ENCODE results near the gene TRAPPC14. TPM values are rescaled to one million over a fixed set of nuclear protein-coding genes. Genes with fewer than 3 reads are reported as not detected.

TRAPPC14 gene
- polyA plus RNA-seq, 1 donor, result 23.8 TPM

DNA sequence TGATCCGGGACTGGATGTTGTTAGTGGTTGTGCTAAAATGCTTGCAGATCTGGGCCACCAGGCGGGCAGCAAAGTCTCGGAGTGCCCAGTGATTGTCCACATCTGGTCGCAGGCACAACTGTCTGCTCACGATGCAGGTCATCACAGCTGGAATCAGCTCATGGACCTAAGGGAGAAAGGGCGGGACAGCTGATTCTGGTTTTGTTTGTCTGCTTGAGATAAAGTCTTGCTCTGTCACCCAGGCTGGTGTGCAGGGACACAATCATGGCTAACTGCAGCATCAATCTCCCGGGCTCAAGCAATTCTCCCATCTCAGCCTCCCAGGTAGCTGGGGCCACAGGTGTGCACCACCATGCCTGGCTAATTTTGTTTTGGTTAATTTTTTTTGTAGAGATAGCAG is 47.4 kb downstream of the TRAPPC14 start:
- peaks cover 70% of the 10 kb centered on the region for H3K36me3 ChIP-seq (ENCODE audit: control insufficient read depth, insufficient read depth, low read length)
- WGBS (ENCODE audit: insufficient coverage, low lambda C conversion rate), result no CpG with 5 or more reads among the region's 7 CpGs

DNA sequence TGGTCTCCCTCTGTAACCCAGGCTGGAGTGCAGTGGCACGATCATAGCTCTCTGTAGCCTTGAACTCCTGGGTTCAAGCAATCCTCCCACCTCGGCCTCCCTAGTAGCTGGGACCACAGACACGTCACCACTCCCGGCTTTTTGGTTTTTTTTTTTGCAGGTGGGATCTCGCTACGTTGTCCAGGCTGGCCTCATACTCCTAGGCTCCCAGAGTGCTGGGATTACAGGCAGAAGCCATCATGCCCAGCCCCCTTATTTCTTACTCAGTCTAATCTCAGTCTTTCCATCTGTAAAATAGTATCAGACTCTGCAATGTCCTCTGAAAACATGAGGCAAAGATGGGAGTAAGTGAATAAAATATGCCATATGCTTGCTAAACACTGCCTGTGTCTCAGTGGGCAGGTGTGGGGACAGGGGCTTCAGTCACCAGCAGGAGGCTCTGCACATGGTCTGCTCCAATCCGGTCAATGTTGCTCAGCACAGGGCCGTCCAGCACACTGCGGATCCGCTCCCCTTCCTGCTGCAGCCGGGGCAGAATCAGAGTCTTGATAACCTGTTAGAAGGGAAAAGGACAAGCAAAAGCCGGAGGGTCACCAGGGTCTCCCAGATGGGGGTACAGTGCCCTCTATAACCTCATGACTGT is 48.9 kb downstream of the TRAPPC14 start:
- DNase-seq, result no peak
- peaks cover 82% of the 10 kb centered on the region for H3K36me3 ChIP-seq (ENCODE audit: control insufficient read depth, insufficient read depth, low read length)
- H3K4me3 ChIP-seq (ENCODE audit: low read length), result no peak overlapping the region
- H3K9me3 ChIP-seq (ENCODE audit: control insufficient read depth, low read depth, low read length), result no peaks in the 10 kb centered on the region
- H3K27me3 ChIP-seq (ENCODE audit: control insufficient read depth, insufficient read depth, low read length), result no peaks in the 10 kb centered on the region
- no peaks in the 10 kb centered on the region for H3K4me1 ChIP-seq (ENCODE audit: control insufficient read depth, insufficient read depth, low read length)
- no peak overlapping the region for H3K27ac ChIP-seq (ENCODE audit: low read length)
- WGBS (ENCODE audit: insufficient coverage, low lambda C conversion rate), result no CpG with 5 or more reads among the region's 12 CpGs

More for the DNA sequence above, 47.4 kb downstream of the TRAPPC14 start:
- DNase-seq, result no peak
- no peaks in the 10 kb centered on the region for H3K9me3 ChIP-seq (ENCODE audit: control insufficient read depth, low read depth, low read length)
- H3K4me1 ChIP-seq (ENCODE audit: control insufficient read depth, insufficient read depth, low read length), result no peaks in the 10 kb centered on the region
- no peak overlapping the region for H3K27ac ChIP-seq (ENCODE audit: low read length)
- no peaks in the 10 kb centered on the region for H3K27me3 ChIP-seq (ENCODE audit: control insufficient read depth, insufficient read depth, low read length)
- H3K4me3 ChIP-seq (ENCODE audit: low read length), result no peak overlapping the region

DNA sequence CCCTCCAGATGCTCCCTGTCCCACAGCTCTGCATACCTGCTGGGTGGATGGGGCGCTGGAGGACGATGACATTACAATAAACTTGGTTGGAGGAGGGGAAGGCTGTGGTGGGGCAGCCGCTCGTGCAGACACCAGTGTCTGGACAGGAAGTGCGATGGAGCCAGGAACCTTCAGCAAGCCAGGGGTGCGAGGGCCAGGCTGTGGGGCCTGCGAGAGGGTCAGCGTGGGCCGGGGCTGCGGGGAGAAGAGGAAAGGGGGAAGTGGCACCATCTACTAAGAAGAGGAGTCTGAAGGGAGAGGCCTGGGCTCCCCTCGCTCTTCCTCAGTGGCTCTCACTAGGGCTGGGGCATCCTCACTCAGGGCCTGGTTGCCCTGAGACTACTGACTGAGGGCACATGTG is 50.6 kb downstream of the TRAPPC14 start:
- Histone ChIP-seq H3K4me1 (ENCODE audit: control insufficient read depth, insufficient read depth, low read length) (no peaks in the 10 kb centered on the region), H3K27me3 (ENCODE audit: control insufficient read depth, insufficient read depth, low read length) (no peaks in the 10 kb centered on the region), H3K36me3 (ENCODE audit: control insufficient read depth, insufficient read depth, low read length) (peaks cover 80% of the 10 kb centered on the region), H3K4me3 (ENCODE audit: low read length) (no peak overlapping the region), H3K9me3 (ENCODE audit: control insufficient read depth, low read depth, low read length) (no peaks in the 10 kb centered on the region), H3K27ac (ENCODE audit: low read length) (no peak overlapping the region)
- 90% methylated on average over 2 of the region's 11 CpGs for WGBS (ENCODE audit: insufficient coverage, low lambda C conversion rate)
- no peak for DNase-seq

DNA sequence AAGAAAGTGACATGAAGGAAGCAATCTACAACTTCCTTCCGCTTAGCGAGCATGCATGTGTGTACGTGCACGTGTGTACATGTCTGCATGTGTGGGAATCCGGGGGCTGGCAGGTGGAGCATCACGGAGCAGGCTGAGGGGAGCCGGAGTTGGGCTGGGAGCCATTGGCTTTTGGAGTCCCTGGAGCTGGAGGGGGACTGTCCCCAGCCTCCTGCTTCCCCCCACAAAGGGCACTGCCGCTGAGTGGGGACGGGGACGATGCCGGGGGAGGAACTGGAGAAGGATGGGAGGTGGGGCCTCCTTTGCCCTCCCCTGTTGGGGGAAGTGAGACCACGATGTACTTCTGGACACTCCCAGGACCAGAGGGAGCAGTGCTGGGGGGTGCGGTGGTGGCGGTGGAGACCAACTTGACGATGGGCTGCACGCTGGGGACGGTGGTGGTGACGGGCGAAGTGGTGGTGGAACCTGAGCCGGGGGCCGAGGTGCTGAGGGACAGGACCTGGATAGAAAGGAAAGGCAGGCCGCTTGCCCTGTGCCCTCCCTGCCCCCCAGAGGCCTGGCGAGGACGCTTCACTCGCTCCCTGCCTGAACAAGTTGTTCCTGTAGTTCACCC is 51.3 kb downstream of the TRAPPC14 start:
- peaks cover 75% of the 10 kb centered on the region for H3K36me3 ChIP-seq (ENCODE audit: control insufficient read depth, insufficient read depth, low read length)
- WGBS (ENCODE audit: insufficient coverage, low lambda C conversion rate), result no CpG with 5 or more reads among the region's 25 CpGs
- H3K4me1 ChIP-seq (ENCODE audit: control insufficient read depth, insufficient read depth, low read length), result no peaks in the 10 kb centered on the region

DNA sequence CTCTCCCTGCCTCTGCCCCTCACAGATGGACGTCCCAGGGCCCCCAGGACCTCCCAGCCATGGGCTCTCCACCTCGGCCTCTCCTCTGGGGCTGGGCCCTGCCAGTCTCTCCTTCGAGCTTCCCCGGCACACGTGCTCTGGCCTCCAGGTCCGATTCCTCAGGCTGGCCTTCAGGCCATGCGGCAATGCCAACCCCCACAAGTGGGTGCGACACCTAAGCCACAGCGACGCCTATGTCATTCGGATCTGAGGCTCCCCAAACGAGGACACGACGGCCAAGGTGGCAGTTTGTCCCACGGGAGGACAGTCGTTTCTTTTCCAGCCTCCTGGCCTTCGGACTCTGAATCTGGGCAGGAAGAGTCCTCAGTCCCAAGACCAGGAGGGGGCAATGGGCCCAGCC is 51.9 kb downstream of the TRAPPC14 start:
- no peak overlapping the region for H3K4me3 ChIP-seq (ENCODE audit: low read length)
- no peak overlapping the region for H3K27ac ChIP-seq (ENCODE audit: low read length)
- no peaks in the 10 kb centered on the region for H3K4me1 ChIP-seq (ENCODE audit: control insufficient read depth, insufficient read depth, low read length)
- WGBS (ENCODE audit: insufficient coverage, low lambda C conversion rate), result no CpG with 5 or more reads among the region's 17 CpGs
- no peaks in the 10 kb centered on the region for H3K9me3 ChIP-seq (ENCODE audit: control insufficient read depth, low read depth, low read length)
- no peak for DNase-seq
- peaks cover 69% of the 10 kb centered on the region for H3K36me3 ChIP-seq (ENCODE audit: control insufficient read depth, insufficient read depth, low read length)
- no peaks in the 10 kb centered on the region for H3K27me3 ChIP-seq (ENCODE audit: control insufficient read depth, insufficient read depth, low read length)

More for the DNA sequence above, 51.3 kb downstream of the TRAPPC14 start:
- no peaks in the 10 kb centered on the region for H3K9me3 ChIP-seq (ENCODE audit: control insufficient read depth, low read depth, low read length)
- no peaks in the 10 kb centered on the region for H3K27me3 ChIP-seq (ENCODE audit: control insufficient read depth, insufficient read depth, low read length)
- H3K4me3 ChIP-seq (ENCODE audit: low read length), result no peak overlapping the region
- H3K27ac ChIP-seq (ENCODE audit: low read length), result no peak overlapping the region
- DNase-seq, result no peak

DNA sequence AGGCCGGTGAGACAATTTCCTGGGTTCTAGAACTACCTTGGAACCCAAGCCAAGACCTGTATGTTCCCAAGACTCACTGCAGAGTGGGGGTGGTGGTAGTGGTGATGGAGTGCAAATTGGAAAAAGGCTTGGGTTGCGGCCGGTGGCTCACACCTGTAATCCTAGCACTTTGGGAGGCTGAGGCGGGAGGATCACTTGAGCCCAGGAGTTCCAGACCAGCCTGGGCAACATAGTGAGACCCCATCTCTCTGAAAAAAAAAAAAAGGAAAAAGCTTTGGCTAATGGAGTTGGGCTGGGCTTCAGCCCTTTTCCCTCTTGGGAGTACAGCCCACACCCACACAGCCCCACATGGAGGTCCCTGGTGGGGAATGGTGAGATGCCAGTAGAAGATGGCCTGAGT is 53.0 kb downstream of the TRAPPC14 start:
- Histone ChIP-seq H3K4me1 (ENCODE audit: control insufficient read depth, insufficient read depth, low read length) (no peaks in the 10 kb centered on the region), H3K9me3 (ENCODE audit: control insufficient read depth, low read depth, low read length) (no peaks in the 10 kb centered on the region), H3K27ac (ENCODE audit: low read length) (no peak overlapping the region), H3K27me3 (ENCODE audit: control insufficient read depth, insufficient read depth, low read length) (no peaks in the 10 kb centered on the region), H3K36me3 (ENCODE audit: control insufficient read depth, insufficient read depth, low read length) (peaks cover 61% of the 10 kb centered on the region), H3K4me3 (ENCODE audit: low read length) (no peak overlapping the region)
- WGBS (ENCODE audit: insufficient coverage, low lambda C conversion rate), result no CpG with 5 or more reads among the region's 4 CpGs
- no peak for DNase-seq

Other genes starting within 250 kb of the TRAPPC14 start
- 33.2 TPM for gene TRIM4, start 239.2 kb downstream of the TRAPPC14 start, polyA plus RNA-seq
- 0.54 TPM for gene GJC3, start 229.1 kb downstream of the TRAPPC14 start, polyA plus RNA-seq
- gene AZGP1, start 182.7 kb downstream of the TRAPPC14 start, polyA plus RNA-seq, result 13.9 TPM
- gene ZKSCAN1, start 143.1 kb downstream of the TRAPPC14 start, polyA plus RNA-seq, result 45.6 TPM
- gene ZSCAN21, start 108.9 kb downstream of the TRAPPC14 start, polyA plus RNA-seq, result 13.6 TPM
- 50.4 TPM for gene ZNF3, start 77.0 kb downstream of the TRAPPC14 start, polyA plus RNA-seq
- 94.0 TPM for gene COPS6, start 69.8 kb downstream of the TRAPPC14 start, polyA plus RNA-seq
- gene MCM7, start 57.3 kb downstream of the TRAPPC14 start, polyA plus RNA-seq, result 93.8 TPM
- 18.2 TPM for gene AP4M1, start 57.1 kb downstream of the TRAPPC14 start, polyA plus RNA-seq
- gene TAF6, start 39.4 kb downstream of the TRAPPC14 start, polyA plus RNA-seq, result 36.1 TPM
- gene CNPY4, start 39.1 kb downstream of the TRAPPC14 start, polyA plus RNA-seq, result 20.1 TPM
- gene MBLAC1, start 31.8 kb downstream of the TRAPPC14 start, polyA plus RNA-seq, result 2.8 TPM
- gene LAMTOR4, start 9.8 kb downstream of the TRAPPC14 start, polyA plus RNA-seq, result 133 TPM
- gene GAL3ST4, start 9.9 kb upstream of the TRAPPC14 start, polyA plus RNA-seq, result 4.2 TPM
- gene GPC2, start 18.7 kb upstream of the TRAPPC14 start, polyA plus RNA-seq, result 3.9 TPM
- gene STAG3, start 19.2 kb upstream of the TRAPPC14 start, polyA plus RNA-seq, result 15.6 TPM
- gene PVRIG, start 61.2 kb upstream of the TRAPPC14 start, polyA plus RNA-seq, result 1.5 TPM
- gene SPDYE3, start 149.0 kb upstream of the TRAPPC14 start, polyA plus RNA-seq, result 3.5 TPM
- 64.8 TPM for gene PILRB, start 199.4 kb upstream of the TRAPPC14 start, polyA plus RNA-seq
- 5.8 TPM for gene PILRA, start 214.8 kb upstream of the TRAPPC14 start, polyA plus RNA-seq

Measured in large intestine (tissue), 3 donors.